ENCODE results near the gene FAM89B. TPM values are rescaled to one million over a fixed set of nuclear protein-coding genes. Genes with fewer than 3 reads are reported as not detected.
"Not testable (repeated sequence)": the region's sequence is repeated elsewhere in the genome, so short reads cannot be mapped to it uniquely, and the experiment has no call there.

The FAM89B gene
- 104 TPM for total RNA-seq

DNA sequence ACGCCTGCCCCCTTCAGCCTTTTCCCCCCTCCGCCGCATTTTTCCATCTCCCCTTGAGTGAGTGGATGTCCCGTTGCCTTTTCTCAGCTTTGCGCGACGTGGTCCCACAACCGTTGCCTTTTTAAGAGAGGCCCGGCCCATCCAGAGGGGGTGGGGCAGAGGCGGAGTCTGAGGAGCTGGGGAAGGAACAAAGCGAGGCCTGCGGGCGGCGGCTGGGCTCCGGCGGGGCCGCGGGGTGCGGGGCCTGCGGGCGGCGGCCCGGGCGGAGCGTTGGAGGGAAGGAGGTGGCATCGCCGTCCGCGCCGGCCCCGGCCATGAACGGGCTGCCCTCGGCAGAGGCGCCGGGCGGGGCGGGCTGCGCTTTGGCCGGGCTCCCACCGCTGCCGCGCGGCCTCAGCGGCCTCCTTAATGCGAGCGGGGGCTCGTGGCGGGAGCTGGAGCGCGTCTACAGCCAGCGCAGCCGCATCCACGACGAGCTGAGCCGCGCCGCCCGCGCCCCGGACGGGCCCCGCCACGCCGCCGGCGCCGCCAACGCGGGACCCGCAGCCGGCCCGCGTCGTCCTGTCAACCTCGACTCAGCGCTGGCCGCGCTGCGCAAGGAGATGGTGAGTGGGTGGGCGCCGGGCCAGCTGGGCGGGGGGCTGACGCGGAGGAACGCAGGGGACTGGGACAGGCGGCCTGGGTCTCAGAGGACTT is at the start of gene FAM89B:
Gene FAM89B (plus strand): TSS at position 183 of the 696 bp plus-strand sequence. CDS start 132 bp downstream, at position 315.
- H3K4me3 ChIP-seq, result peak within 1 kb of the TSS; percentile 95 to 98
- H3K27ac ChIP-seq, result peak within 1 kb of the TSS; percentile 96 to 99
- intact Hi-C loops (cut with DNase I), result loop anchor here (2.0 to 5.0 kb wide), 3 partner anchors 48 to 190 kb away; partner anchors contain the start of genes SCYL1 and SLC25A45
- peak in 1 of 2 donors; percentile 95 for DNase-seq (ENCODE audit: low spot score in 2 of 2)
- peaks cover 30 to 50% of the 10 kb centered on the region in 2 donors for H3K4me1 ChIP-seq
- no peaks in the 10 kb centered on the region for H3K36me3 ChIP-seq
- TF ChIP-seq, protein P1, sequence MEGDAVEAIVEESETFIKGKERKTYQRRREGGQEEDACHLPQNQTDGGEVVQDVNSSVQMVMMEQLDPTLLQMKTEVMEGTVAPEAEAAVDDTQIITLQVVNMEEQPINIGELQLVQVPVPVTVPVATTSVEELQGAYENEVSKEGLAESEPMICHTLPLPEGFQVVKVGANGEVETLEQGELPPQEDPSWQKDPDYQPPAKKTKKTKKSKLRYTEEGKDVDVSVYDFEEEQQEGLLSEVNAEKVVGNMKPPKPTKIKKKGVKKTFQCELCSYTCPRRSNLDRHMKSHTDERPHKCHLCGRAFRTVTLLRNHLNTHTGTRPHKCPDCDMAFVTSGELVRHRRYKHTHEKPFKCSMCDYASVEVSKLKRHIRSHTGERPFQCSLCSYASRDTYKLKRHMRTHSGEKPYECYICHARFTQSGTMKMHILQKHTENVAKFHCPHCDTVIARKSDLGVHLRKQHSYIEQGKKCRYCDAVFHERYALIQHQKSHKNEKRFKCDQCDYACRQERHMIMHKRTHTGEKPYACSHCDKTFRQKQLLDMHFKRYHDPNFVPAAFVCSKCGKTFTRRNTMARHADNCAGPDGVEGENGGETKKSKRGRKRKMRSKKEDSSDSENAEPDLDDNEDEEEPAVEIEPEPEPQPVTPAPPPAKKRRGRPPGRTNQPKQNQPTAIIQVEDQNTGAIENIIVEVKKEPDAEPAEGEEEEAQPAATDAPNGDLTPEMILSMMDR (IDR thresholded peaks at IDR 0.05), result peak in 1 of 3 experiments; percentile 37
- H3K9me3 ChIP-seq, result no peaks in the 10 kb centered on the region
- no peaks in the 10 kb centered on the region for H3K27me3 ChIP-seq

DNA sequence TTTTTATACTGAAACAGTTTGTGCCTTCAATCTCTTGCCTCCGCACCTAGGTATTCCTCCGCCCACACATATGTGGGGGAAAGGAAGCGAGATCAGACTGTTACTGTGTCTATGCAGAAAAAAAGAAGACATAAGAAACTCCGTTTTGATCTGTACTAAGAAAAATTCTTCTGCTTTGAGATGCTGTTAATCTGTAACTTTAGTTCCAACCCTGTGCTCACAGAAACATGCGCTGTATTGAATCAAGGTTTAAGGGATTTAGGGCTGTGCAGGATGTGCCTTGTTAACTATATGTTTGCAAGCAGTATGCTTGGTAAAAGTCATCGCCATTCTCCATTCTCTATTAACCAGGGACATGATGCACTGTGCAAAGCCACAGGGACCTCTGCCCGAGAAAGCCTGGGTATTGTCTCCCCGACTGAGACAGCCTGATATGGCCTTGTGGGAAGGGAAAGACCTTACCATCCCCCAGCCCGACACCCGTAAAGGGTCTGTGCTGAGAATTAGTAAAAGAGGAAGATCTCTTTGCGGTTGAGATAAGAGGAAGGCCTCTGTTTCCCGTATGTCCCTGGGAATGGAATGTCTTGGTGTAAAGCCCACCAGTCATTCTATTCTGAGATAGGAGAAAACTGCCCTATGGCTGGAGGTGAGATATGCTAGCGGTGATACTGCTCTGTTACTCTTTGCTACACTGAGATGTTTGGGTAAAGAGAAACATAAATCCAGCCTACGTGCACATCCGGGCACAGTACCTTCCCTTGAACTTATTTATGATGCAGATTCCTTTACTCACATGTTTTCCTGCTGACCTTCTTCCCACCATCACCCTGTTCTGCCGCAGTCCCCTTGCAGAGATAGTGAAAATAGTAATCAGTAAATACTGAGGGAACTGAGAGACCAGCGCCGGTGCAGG is 49.4 kb upstream of the FAM89B start:
- not testable (repeated sequence) for H3K4me3 ChIP-seq; H3K27ac ChIP-seq; DNase-seq (ENCODE audit: low spot score in 2 of 2); H3K9me3 ChIP-seq; H3K27me3 ChIP-seq
- H3K36me3 ChIP-seq, result peaks cover 18% of the 10 kb centered on the region in 2 donors
- peaks cover 16 to 18% of the 10 kb centered on the region in 2 donors for H3K4me1 ChIP-seq
- intact Hi-C loops (cut with DNase I), result loop anchor here (5.0 kb wide), 1 partner anchor 166 kb away; no protein-coding TSS in a partner anchor

DNA sequence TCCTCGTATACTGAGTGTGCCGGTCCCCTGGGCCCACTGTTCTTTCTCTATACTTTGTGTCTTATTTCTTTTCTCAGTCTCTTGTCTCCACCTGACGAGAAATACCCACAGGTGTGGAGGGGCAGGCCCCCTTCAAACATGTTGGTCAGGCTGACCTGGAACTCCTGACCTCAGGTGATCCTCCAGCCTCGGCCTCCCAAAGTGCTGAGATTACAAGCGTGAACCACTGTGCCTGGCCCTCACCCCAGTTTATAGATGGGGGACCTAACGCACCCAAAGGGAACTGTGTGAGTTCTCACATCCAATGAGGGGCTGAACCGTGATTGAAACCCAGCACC is 48.7 kb upstream of the FAM89B start:
- intact Hi-C loops (cut with DNase I), result loop anchor here (5.0 kb wide), 1 partner anchor 166 kb away; no protein-coding TSS in a partner anchor
- H3K4me3 ChIP-seq, result peak overlapping the region in 1 of 2 donors; percentile 60
- H3K27me3 ChIP-seq; DNase-seq (ENCODE audit: low spot score in 2 of 2); H3K9me3 ChIP-seq; H3K27ac ChIP-seq: not testable (repeated sequence)
- peaks cover 20 to 23% of the 10 kb centered on the region in 2 donors for H3K36me3 ChIP-seq
- peaks cover 16 to 18% of the 10 kb centered on the region in 2 donors for H3K4me1 ChIP-seq

DNA sequence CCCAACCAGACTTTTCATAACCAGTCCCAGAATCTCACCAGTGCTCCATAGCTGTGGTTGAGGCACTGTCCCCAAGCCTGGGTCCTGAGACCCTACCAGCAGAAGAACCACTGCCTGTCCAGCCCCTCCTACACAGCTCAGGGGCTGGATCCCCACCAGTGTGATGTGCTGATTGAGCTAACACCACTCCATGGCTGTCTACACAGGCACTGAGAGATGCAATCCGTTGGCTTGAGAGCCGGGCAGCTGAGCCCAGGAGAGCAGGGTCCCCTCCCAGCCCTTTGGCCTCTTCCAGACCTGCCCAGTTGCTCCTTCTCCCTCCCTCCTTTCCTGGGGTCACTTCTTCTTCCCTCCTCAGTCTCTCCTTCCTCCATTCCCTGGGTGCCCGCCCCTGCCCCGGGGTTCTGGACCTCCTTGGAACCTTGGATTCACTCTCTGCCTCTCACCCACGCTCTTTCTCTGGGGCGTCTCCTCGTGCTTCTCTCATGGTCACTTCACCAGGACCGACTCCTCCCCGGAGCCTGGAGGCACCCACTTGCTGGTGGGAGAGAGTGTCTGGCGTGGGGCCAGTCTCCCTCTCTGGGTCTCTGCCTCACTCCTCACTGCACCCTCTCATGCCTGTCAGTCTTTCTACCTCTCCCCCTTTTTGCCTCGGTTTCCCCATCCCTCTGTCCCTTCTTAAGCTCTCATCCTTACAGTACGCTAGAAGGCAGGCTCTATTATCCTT is 48.2 kb upstream of the FAM89B start:
- Histone ChIP-seq H3K36me3 (peaks cover 25 to 26% of the 10 kb centered on the region in 2 donors), H3K27me3 (no peaks in the 10 kb centered on the region), H3K9me3 (no peaks in the 10 kb centered on the region), H3K4me1 (peaks cover 16 to 18% of the 10 kb centered on the region in 2 donors), H3K27ac (peak overlapping the region; percentile 65 to 82), H3K4me3 (peak overlapping the region; percentile 60 to 70)
- intact Hi-C loops (cut with DNase I), result loop anchor here (2.0 to 5.0 kb wide), 2 partner anchors 49 to 167 kb away; partner anchors contain the start of gene FAM89B
- TF ChIP-seq, protein P1 (IDR thresholded peaks at IDR 0.05), result no peak
- no peak for DNase-seq (ENCODE audit: low spot score in 2 of 2)

DNA sequence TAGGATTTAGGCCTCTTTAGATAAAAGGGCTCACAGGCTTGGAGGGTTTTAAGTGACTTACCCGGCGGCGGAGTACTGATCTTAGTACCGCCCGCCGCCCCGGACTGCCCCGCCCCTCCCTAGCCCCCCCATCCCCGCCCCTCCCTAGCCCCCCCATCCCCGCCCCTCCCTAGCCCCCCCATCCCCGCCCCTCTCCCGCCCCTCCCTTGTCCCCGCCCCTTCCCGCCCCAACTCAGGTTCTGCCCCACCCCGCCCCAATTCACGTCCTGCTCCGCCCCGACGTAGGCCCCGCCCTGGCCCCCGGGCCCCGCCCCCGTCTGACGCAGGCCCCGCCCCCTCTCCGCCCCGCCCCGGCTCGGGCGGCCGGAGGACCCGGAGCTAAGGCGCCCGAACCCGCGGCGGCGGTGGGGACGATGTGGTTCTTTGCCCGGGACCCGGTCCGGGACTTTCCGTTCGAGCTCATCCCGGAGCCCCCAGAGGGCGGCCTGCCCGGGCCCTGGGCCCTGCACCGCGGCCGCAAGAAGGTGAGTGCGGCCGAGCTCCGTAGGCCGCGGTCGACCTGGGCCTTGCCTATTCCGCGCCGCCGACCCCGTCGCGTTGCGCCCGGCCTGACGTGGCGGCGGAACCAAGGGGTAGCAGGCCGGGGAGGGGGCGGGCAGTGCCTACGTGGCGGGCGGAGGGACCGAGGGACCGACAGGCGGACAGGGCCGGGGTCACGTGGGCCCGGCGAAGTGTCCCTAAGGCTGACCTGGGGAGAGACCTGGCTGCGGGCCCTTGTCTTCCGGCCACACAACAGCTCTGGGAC is 47.4 kb upstream of the FAM89B start, which contains the start of gene SCYL1:
Gene SCYL1 (plus strand): TSS at position 343 of the 805 bp plus-strand sequence. CDS start 71 bp downstream, at position 414.
- intact Hi-C loops (cut with DNase I), result loop anchor here (1.0 to 5.0 kb wide), 4 partner anchors 15 to 168 kb away; partner anchors contain the start of genes FAM89B and MAP3K11
- peaks cover 16 to 18% of the 10 kb centered on the region in 2 donors for H3K4me1 ChIP-seq

More for the DNA sequence above, 47.4 kb upstream of the FAM89B start, which contains the start of gene SCYL1:
- H3K27me3 ChIP-seq, result no peaks in the 10 kb centered on the region
- TF ChIP-seq, protein P1 (IDR thresholded peaks at IDR 0.05), result no peak
- peak within 1 kb of the TSS; percentile 83 to 95 for H3K27ac ChIP-seq
- peaks cover 32 to 33% of the 10 kb centered on the region in 2 donors for H3K36me3 ChIP-seq
- peak within 1 kb of the TSS; percentile 70 to 90 for H3K4me3 ChIP-seq
- no peaks in the 10 kb centered on the region for H3K9me3 ChIP-seq
- DNase-seq (ENCODE audit: low spot score in 2 of 2), result peak in 1 of 2 donors; percentile 86

All from ascending aorta (tissue), 2 donors.